Retinal pigment epithelial cell (primary cell): ENCODE data around the gene PLXNA4.

Experiments used
- DNase-seq: peaks from one replicate; pipeline ENCODE4 v3.0.0-alpha.2; 2010; ENCODE audit warnings: low read depth
- H3K4me3 ChIP-seq: 2 replicates; pipeline ENCODE4 v1.5.1; 2011; ENCODE audit warnings: mild to moderate bottlenecking, low read length, control low read depth, moderate library complexity
- CTCF ChIP-seq: conservative IDR thresholded peaks from 2 replicates; pipeline ENCODE4 v1.5.1; 2011; ENCODE audit warnings: low read depth, low read length, control low read depth, inconsistent platforms

The PLXNA4 gene

GRCh38 chr7:132152131-132152889 is 424.0 kb downstream of the PLXNA4 start:
- DNase-seq = no peak
- no peak for TF ChIP-seq CTCF

GRCh38 chr7:132150711-132151110 is 425.6 kb downstream of the PLXNA4 start:
- no peak for TF ChIP-seq CTCF
- DNase-seq = no peak
- no peak overlapping the region for H3K4me3 ChIP-seq

More at GRCh38 chr7:132152131-132152889, 424.0 kb downstream of the PLXNA4 start:
- no peak overlapping the region for H3K4me3 ChIP-seq

GRCh38 chr7:132149436-132150304 is 426.6 kb downstream of the PLXNA4 start:
- TF ChIP-seq CTCF = no peak
- no peak overlapping the region for H3K4me3 ChIP-seq
- DNase-seq = no peak

GRCh38 chr7:132148876-132149275 is 427.4 kb downstream of the PLXNA4 start:
- H3K4me3 ChIP-seq = no peak overlapping the region
- DNase-seq = no peak
- no peak for TF ChIP-seq CTCF

GRCh38 chr7:132145466-132145865 is 430.8 kb downstream of the PLXNA4 start:
- DNase-seq = peak; percentile 93
- TF ChIP-seq CTCF = peak; percentile 51
- no peak overlapping the region for H3K4me3 ChIP-seq

GRCh38 chr7:132145063-132145462 is 431.2 kb downstream of the PLXNA4 start:
- no peak for TF ChIP-seq CTCF
- no peak for DNase-seq
- no peak overlapping the region for H3K4me3 ChIP-seq
